Endothelial cell of umbilical vein (primary cell): ENCODE results near the gene SYTL3. TPM values are rescaled to one million over a fixed set of nuclear protein-coding genes. Genes with fewer than 3 reads are reported as not detected.

Experiments
- BruUV-seq: library from RNA; stranded (reverse); fragments of 400-500 nt; replicated peaks from 2 replicates; lab custom pipeline; 2021; lab: Mats Ljungman, UMichigan
- CTCF ChIA-PET: fragments of 300-600, 350-600 bp; sonication (Branson Sonifier 250); formaldehyde crosslinking; loops from one replicate; lab custom pipeline; 2021; ENCODE audit warnings: antibody characterized with exemption, inconsistent platforms; lab: Charles Lee
- POLR2A ChIA-PET: fragments of 300-600, 350-600 bp; sonication (Branson Sonifier 250); formaldehyde crosslinking; loops from one replicate; lab custom pipeline; 2021; ENCODE audit warnings: antibody characterized with exemption, inconsistent platforms; lab: Charles Lee
- DNase-seq: peaks from one replicate; pipeline ENCODE4 v3.0.0-alpha.2; 2011; ENCODE audit warnings: low read depth, low spot score
- FAIRE-seq: peaks from 2 replicates; lab custom pipeline; 2011; peaks lifted over from hg19 to GRCh38; lab: Jason Lieb, UNC
- H2AFZ ChIP-seq: 2 replicates; pipeline ENCODE4 v1.6.0; 2012; ENCODE audit warnings: low read depth, low read length, control low read depth, inconsistent platforms
- H3K27ac ChIP-seq: 2 replicates; pipeline ENCODE4 v1.5.1; 2011; ENCODE audit warnings: low read depth, mild to moderate bottlenecking, control low read depth, low read length, moderate library complexity; ENCODE audit not compliant: insufficient read depth
- H3K27me3 ChIP-seq, 2 experiments: 2 replicates each; pipeline versions ENCODE4 v1.6.0 to v1.6.1; 2011; ENCODE audit warnings: low read length in 2 of 2, mixed read lengths in 1 of 2; ENCODE audit not compliant: control insufficient read depth in 2 of 2, insufficient read depth in 2 of 2
- H3K36me3 ChIP-seq, 2 experiments: 2 replicates in 1 of 2; 3 replicates in 1 of 2; pipeline ENCODE4 v1.5.1; 2011; ENCODE audit warnings: low read length in 2 of 2, mild to moderate bottlenecking in 1 of 2, moderate library complexity in 1 of 2; ENCODE audit not compliant: control insufficient read depth in 2 of 2, insufficient read depth in 2 of 2; ENCODE audit errors: extremely low read depth in 1 of 2
- H3K4me1 ChIP-seq: 3 replicates; pipeline ENCODE4 v1.5.1; 2011; ENCODE audit warnings: mild to moderate bottlenecking, low read length; ENCODE audit not compliant: control insufficient read depth, insufficient read depth; ENCODE audit errors: extremely low read depth
- H3K4me2 ChIP-seq: 2 replicates; pipeline ENCODE4 v1.6.1; 2011; ENCODE audit warnings: low read length, control low read depth, mixed read lengths; ENCODE audit not compliant: insufficient read depth
- H3K4me3 ChIP-seq, 3 experiments: fragments of 200-600 bp in 1 of 3; sonication (generic), shearing (Covaris generic) in 1 of 3; replicated peaks in 1 of 3; 2 replicates each; pipeline ENCODE4 v1.5.1; 2011 to 2016; ENCODE audit warnings: control low read depth in 3 of 3, low read length in 3 of 3, mild to moderate bottlenecking in 2 of 3, inconsistent platforms in 1 of 3, low read depth in 1 of 3, moderate library complexity in 1 of 3; ENCODE audit not compliant: insufficient read depth in 1 of 3
- H3K79me2 ChIP-seq: 2 replicates; pipeline ENCODE4 v1.6.0; 2012; ENCODE audit warnings: low read length, inconsistent platforms; ENCODE audit not compliant: control insufficient read depth, insufficient read depth
- H3K9ac ChIP-seq: replicated peaks from 2 replicates; pipeline ENCODE3; 2011; ENCODE audit warnings: low read length, control low read depth; ENCODE audit not compliant: insufficient read depth; ENCODE audit errors: extremely low read depth
- H3K9me1 ChIP-seq: replicated peaks from 3 replicates; pipeline ENCODE4 v1.6.0; 2011; ENCODE audit warnings: mild to moderate bottlenecking, low read length; ENCODE audit not compliant: control insufficient read depth, insufficient read depth; ENCODE audit errors: extremely low read depth
- H3K9me3 ChIP-seq: replicated peaks from 2 replicates; pipeline ENCODE4 v1.5.1; 2012; ENCODE audit warnings: low read length, inconsistent platforms; ENCODE audit not compliant: control insufficient read depth, insufficient read depth
- H4K20me1 ChIP-seq: replicated peaks from 2 replicates; pipeline ENCODE3; 2011; ENCODE audit warnings: mild to moderate bottlenecking, low read length; ENCODE audit not compliant: control insufficient read depth, insufficient read depth; ENCODE audit errors: extremely low read depth
- CTCF ChIP-seq, 2 donors: IDR thresholded peaks; 1 replicate in 1 of 2; 2 replicates in 1 of 2; pipeline ENCODE4 v1.5.1; 2011; ENCODE audit warnings: low read length in 2 of 2, mild to moderate bottlenecking in 2 of 2, moderate library complexity in 2 of 2, control low read depth in 1 of 2, inconsistent platforms in 1 of 2, low read depth in 1 of 2; ENCODE audit not compliant: insufficient read depth in 1 of 2; ENCODE audit errors: extremely low read depth in 1 of 2
- EZH2 ChIP-seq: IDR thresholded peaks from 2 replicates; pipeline ENCODE4 v1.6.1; 2012; ENCODE audit warnings: borderline replicate concordance, low read depth, mild to moderate bottlenecking, moderate library complexity, low read length, inconsistent platforms; ENCODE audit not compliant: severe bottlenecking
- FOS ChIP-seq: IDR thresholded peaks from 2 replicates; pipeline ENCODE4 v1.6.1; 2011; ENCODE audit warnings: mild to moderate bottlenecking, low read length, moderate library complexity, borderline replicate concordance; ENCODE audit not compliant: insufficient read depth
- GATA2 ChIP-seq: IDR thresholded peaks from 2 replicates; pipeline ENCODE4 v1.7.0; 2011; ENCODE audit warnings: low read depth, mild to moderate bottlenecking, moderate library complexity, mixed read lengths, low read length; ENCODE audit not compliant: insufficient read length, insufficient read depth
- JUN ChIP-seq: IDR thresholded peaks from 2 replicates; pipeline ENCODE4 v1.6.1; 2011; ENCODE audit warnings: borderline replicate concordance, low read depth; ENCODE audit not compliant: insufficient read length, insufficient read depth
- MAX ChIP-seq: IDR thresholded peaks from 2 replicates; pipeline ENCODE4 v1.6.1; 2011; ENCODE audit not compliant: insufficient read depth, insufficient read length
- MYC ChIP-seq: IDR thresholded peaks from one replicate; pipeline ENCODE4 v1.6.1; 2011; ENCODE audit warnings: mild to moderate bottlenecking, low read depth, low read length
- POLR2A ChIP-seq: IDR thresholded peaks from 2 replicates; pipeline ENCODE4 v1.6.1; 2012; ENCODE audit warnings: low read depth, mild to moderate bottlenecking, control low read depth, low read length
- POLR2AphosphoS5 ChIP-seq: IDR thresholded peaks from 2 replicates; pipeline ENCODE4 v1.6.1; 2012; ENCODE audit warnings: low read depth, mild to moderate bottlenecking, control low read depth, low read length, moderate library complexity; ENCODE audit not compliant: insufficient read depth
- dilution Hi-C: fragments of 300-500 bp; cut with MboI; formaldehyde crosslinking; loops from one replicate; pipeline ENCODE4 v1.15.0; 2019; ENCODE audit warnings: low sequenced_read_pairs; ENCODE audit not compliant: extremely low pct_ligation_motif_present
- intact Hi-C: fragments of 100-400 bp; cut with micrococcal nuclease; formaldehyde crosslinking; loops from one replicate; pipeline ENCODE4 v1.10.0; 2022
- polyA plus RNA-seq, 4 experiments: library from polyadenylated mRNA; depleted of rRNA in 3 of 4; stranded (reverse) in 3 of 4; unstranded in 1 of 4; fragments of >200 nt; gene quantifications; 2 replicates each; pipeline versions ENCODE4 v1.2.1 to v1.2.3, GENCODE V29; 2011 to 2012; ENCODE audit warnings: missing spikeins in 1 of 4
- total RNA-seq: library from RNA; stranded (reverse); gene quantifications from 2 replicates; pipeline ENCODE4 v1.2.3, GENCODE V29; 2021

Gene SYTL3
- total and polyA plus RNA-seq, 2 donors (not counting 3 experiments of a cell fraction or from before 2014, with no cell fraction given), result 0.59 to 0.77 TPM

GRCh38 chr6:158812611-158813010 lies 162.8 kb downstream of the SYTL3 start:
- intact Hi-C loops (no loop called here), dilution Hi-C loops (no loop called here)
- POLR2A ChIA-PET, result no interaction called here
- no peak overlapping the region for H2AFZ ChIP-seq
- CTCF ChIA-PET, result no interaction called here
- peaks cover 16% of the 10 kb centered on the region for H3K4me1 ChIP-seq
- no peak overlapping the region for H3K4me3 ChIP-seq
- H4K20me1 ChIP-seq, result peaks cover 2% of the 10 kb centered on the region
- TF ChIP-seq GATA2 (no peak), POLR2AphosphoS5 (no peak), CTCF (IDR thresholded peaks at IDR 0.05; ENCODE audit: extremely low read depth in 1 of 2, insufficient read depth in 1 of 2, low read depth in 1 of 2, low read length in 2 of 2) (no peak), JUN (no peak), FOS (no peak), POLR2A (no peak), EZH2 (no peak), MYC (no peak), MAX (no peak)
- BruUV-seq, result no TSS peak
- H3K9me1 ChIP-seq, result no peaks in the 10 kb centered on the region
- H3K79me2 ChIP-seq, result peaks cover 98% of the 10 kb centered on the region
- DNase-seq, result no peak
- H3K9me3 ChIP-seq, result no peaks in the 10 kb centered on the region
- no peak for FAIRE-seq
- no peaks in the 10 kb centered on the region for H3K27me3 ChIP-seq
- no peak overlapping the region for H3K9ac ChIP-seq
- H3K4me2 ChIP-seq, result no peak overlapping the region
- peaks cover 0 to 6% of the 10 kb centered on the region in 2 experiments for H3K36me3 ChIP-seq
- H3K27ac ChIP-seq, result no peak overlapping the region
